C4-2B (cell line): ENCODE data around the gene FUT8.

Experiments used
- ZFX ChIP-seq: fragments of 450-650 bp; IDR thresholded peaks from 2 replicates; pipeline ENCODE4 v1.6.1; 2017
- TF ChIP-seq, protein P1 (sequence below): fragments of 450-650 bp; conservative IDR thresholded peaks from 2 replicates; pipeline ENCODE4 v1.5.1; 2017; ENCODE audit warnings: mild to moderate bottlenecking

DNA sequence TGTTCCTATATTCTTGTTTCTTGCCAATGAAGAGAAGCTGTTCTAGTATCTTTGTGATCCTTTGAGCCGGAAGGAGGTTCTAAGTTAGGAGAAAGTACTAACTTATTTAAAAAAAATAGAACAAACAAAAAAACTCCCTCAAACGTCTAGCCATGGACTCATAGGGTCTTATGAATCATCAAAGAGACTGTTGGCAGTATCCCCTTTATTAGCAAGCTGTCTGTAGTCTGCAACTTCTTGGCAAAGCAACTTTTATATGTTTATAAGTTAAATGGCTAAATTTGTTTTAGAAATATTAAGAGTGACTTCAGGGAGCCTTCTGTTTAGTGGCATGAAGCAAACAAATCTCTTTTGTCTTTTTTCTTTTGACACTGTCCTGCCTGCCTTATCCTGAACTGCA is 291.9 kb downstream of the FUT8 start:
- TF ChIP-seq, protein P1, sequence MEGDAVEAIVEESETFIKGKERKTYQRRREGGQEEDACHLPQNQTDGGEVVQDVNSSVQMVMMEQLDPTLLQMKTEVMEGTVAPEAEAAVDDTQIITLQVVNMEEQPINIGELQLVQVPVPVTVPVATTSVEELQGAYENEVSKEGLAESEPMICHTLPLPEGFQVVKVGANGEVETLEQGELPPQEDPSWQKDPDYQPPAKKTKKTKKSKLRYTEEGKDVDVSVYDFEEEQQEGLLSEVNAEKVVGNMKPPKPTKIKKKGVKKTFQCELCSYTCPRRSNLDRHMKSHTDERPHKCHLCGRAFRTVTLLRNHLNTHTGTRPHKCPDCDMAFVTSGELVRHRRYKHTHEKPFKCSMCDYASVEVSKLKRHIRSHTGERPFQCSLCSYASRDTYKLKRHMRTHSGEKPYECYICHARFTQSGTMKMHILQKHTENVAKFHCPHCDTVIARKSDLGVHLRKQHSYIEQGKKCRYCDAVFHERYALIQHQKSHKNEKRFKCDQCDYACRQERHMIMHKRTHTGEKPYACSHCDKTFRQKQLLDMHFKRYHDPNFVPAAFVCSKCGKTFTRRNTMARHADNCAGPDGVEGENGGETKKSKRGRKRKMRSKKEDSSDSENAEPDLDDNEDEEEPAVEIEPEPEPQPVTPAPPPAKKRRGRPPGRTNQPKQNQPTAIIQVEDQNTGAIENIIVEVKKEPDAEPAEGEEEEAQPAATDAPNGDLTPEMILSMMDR = no peak
- TF ChIP-seq ZFX = no peak
